Measurements from ENCODE around the gene ATP1A3.

The ATP1A3 gene

DNA sequence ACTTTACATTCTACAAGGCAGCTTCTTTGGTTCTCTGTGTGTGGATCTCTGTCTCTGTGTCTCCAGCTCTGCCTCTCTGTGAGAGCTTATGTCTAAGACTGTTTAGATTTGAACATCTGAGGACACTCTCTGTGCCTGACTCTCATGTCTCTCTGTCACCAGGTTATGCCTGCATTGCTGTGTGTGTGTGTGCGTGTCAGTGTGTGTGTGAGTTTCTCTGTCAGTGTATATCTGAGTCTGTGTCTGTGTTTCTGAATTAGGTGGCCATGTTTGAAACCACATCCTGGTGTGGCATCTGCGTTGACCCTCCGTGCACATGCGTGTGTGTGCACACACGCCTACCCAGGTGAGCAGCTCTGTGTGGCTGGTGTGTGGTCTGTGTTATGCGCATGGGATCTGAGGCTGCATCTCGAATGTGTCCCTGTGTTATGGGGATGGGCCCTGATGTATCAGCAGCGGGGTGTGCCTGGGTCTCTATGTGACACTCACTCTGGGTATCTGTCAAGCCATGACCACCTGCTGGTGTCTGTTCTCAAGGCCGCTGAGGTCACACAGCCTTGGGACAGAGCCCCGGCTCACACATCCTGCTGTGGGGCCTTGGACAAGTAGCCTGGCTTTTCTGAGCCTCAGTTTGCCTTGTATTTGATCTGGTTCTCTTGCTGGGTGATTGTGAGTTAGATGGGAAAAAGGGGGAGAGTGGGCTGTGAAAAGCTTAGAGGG lies 6.7 kb downstream of the ATP1A3 start:
- no peak for DNase-seq (ENCODE audit: low read depth, low spot score)

DNA sequence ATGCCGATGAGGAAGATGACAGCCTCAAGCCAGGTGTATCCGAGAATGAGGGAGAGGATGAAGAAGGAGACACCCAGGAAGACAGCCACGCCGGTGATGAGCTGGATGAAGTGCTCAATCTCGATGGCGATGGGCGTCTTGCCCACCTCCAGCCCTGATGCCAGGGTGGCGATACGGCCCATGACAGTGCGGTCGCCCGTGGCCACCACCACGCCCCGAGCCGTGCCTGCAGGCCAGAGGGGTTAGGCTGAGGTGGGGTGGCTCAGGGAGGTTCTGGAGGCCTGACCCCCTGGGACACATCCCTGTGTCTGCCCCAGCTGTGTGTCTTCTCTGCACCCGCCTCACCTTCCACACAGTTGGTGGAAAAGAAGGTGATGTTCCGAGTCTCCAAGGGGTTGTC lies 9.1 kb downstream of the ATP1A3 start:
- no peak for DNase-seq (ENCODE audit: low read depth, low spot score)

DNA sequence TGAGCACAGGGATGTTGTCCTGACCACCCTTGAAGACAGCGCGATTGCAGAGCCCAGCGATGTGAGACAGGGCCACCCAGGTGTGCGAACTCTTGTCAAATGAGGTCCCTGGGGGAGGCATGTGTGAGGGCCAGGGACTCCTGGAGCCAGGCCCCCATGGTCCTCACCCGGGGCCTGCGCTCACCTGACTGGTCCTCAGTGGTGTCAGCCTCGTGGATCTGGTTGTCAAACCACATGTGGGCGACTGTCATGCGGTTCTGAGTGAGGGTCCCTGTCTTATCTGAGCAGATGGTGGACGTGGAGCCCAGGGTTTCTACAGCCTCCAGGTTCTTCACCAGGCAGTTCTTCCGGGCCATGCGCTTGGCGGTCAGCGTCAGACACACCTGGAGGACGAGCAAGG lies 12.3 kb downstream of the ATP1A3 start:
- DNase-seq (ENCODE audit: low read depth, low spot score), result no peak

GRCh38 chr19:41978470-41978869 lies 15.6 kb downstream of the ATP1A3 start:
- no peak for DNase-seq (ENCODE audit: low read depth, low spot score)

DNA sequence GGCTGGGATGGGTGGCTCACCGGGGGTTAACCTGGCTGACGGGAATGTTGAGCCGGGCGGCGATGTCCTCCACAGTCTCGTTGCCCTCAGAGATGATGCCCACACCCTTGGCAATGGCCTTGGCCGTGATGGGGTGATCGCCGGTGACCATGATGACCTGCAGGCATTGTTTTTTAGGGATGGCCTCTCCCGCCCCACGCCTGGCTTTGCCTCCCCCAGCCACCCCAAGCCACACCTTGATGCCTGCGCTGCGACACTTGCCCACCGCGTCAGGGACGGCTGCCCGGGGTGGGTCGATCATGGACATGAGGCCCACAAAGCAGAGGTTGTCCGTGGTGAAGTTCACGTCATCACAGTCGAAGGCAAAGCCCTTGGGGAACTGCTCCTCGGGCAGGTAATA lies 16.1 kb downstream of the ATP1A3 start:
- DNase-seq (ENCODE audit: low read depth, low spot score), result no peak

DNA sequence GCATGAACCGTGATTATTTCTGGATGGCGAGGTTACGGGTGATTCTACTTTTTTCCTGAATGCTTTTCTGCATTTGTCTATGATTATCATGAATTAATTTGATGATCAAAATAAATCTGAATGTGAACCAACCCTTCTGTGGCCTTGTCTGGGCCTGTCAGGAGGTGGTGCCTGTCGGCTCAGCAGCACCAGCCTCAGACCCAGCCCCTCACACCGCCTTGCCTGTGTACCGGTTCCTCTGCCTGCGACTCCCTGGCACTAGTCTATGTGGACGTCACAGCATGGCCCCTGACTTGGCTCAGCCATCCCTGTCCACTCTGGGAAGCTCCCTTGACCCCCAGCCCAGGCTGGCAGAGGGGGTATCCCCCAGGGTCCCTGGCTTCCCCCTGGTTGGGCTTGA lies 19.4 kb downstream of the ATP1A3 start:
- no peak for DNase-seq (ENCODE audit: low read depth, low spot score)

DNA sequence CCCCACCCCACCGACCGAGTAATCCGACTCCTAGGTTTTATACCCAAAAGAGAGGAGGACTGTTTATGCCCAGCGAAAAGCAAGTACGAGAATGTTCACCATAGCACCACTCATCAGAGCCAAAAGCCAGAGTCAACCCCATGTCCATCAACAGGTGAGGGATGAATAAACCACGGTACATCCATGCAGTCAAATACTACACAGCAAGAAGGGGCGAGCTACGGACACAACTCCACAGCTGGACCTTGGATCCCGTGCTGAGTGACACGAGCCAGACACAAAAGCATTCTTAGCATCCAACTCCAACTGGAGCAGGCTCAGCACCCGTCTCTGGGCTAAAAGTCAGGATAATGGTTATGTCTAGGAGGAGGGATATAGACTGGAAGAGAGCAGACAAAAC lies 22.7 kb downstream of the ATP1A3 start:
- no peak for DNase-seq (ENCODE audit: low read depth, low spot score)

DNA sequence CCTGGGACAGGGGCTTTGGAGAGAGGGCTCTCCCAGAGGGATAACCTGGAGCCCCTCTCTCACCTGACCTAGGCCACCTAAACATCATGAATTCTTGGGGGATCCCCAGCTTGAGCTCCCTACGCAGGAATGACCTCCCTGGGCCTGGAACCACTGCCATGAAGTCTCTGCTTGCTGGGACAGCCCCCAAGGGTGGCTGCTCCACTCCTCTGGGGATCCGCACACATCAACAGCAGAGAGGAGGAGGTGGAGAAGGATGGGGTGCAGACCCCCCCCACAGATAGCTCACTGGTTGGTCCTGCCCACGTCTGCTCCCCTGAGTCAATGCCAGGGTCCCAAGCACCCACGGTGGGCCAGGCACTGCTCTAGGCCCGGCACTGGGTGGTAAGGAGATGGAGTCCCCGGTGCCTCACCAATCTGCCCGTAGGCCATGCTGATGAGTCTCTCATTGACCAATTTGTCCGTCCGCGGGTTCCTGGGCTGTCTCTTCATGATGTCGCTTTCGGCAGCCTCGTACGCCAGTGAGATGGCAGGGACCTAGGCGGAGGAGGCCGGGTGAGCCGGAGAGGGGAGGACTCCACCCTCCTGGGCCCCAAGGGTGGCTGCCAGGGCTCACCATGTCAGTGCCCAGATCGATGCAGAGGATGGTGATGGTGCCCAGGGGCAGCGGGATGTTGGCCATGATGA lies 24.1 kb downstream of the ATP1A3 start:
- DNase-seq (ENCODE audit: low read depth, low spot score), result no peak

DNA sequence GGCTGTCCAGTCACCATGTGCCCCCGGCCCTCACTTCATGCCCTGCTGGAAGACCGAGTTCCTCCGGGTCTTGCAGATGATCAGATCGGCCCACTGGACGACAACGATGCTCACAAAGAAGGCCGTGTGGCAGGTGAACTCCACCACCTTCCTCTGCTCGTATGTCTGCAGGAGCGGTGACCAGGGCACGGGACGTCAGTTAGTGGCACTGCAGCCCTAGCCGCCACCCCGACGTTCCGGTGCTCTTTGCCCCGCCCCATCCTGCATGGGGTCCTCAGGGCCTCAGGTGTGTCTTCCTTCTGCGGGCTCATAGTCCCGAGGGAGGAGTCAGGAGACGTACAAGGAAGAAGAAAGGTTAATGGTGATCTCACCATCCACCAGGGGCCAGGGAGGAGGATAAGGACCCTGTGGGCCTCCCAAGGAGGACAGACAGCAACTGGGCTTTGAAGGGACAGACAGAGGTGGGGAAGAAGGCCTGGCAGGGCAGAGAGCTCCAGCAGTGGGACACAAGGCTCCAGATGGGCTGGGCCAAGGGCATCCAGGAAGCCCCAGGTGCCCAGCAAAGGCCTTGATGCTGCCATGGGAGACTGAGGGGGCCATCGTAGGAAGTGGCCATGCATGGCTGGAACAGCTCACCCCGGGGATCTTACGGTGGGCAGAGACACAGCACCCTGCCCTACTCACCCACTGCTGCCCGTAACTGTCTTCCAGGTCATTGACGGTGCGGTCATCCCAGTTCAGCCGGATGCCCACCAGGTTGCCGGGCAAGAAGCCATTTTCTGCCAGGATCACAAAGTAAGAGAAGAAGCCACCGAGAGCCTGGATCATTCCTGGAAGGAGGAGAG lies 25.1 kb downstream of the ATP1A3 start:
- DNase-seq (ENCODE audit: low read depth, low spot score), result no peak

GRCh38 chr19:41967054-41967783 lies 26.8 kb downstream of the ATP1A3 start:
- DNase-seq (ENCODE audit: low read depth, low spot score), result no peak

DNA sequence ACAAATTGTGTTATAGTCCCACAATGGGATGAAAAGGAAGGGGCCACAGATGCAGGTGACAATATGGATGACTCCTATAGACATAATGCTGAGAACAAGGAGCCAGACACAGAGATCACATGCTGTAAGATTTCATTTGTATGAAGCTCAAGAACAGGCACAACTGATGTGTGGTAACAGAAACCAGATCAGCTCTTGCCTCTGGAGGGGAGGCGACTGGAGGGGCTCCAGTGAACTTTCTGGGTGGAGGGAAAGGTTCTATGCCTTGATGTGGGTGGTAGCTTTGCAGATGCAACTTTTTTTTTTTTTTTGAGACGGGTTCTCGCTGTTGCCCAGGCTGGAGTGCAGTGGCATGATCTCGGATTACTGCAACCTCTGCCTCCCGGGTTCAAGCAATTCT lies 28.9 kb downstream of the ATP1A3 start:
- DNase-seq (ENCODE audit: low read depth, low spot score), result no peak

DNA sequence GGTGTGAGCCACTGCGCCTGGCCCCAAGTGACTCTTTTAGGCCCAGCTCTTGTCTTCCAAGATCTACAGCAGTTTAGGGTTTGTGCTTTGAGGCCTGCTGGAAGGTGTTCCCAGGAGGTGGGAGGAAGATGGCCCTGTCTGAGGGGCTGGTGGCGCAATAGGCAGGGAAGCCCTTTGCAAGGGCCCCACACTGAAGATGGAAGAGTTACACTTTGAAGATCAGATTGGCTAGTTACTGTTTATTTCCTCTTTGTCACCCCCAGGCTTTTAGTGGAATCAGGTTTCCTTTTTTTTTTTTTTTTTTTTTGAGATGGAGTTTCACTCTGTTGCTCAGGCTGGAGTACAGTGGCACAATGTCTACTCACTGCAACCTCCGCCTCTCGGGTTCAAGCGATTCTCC lies 33.1 kb downstream of the ATP1A3 start:
- DNase-seq (ENCODE audit: low read depth, low spot score), result no peak

- DNase-seq (ENCODE audit: low read depth, low spot score), result peak; percentile 70
Measured at GRCh38 chr19:41959056-41960053, 34.7 kb downstream of the ATP1A3 start, which contains the start of gene RABAC1. TSS of gene RABAC1 (minus strand) at chr19:41959321. CDS start at chr19:41959292, 29 bp downstream.

- DNase-seq (ENCODE audit: low read depth, low spot score), result no peak
Measured at GRCh38 chr19:41958367-41959055, 35.5 kb downstream of the ATP1A3 start.

DNA sequence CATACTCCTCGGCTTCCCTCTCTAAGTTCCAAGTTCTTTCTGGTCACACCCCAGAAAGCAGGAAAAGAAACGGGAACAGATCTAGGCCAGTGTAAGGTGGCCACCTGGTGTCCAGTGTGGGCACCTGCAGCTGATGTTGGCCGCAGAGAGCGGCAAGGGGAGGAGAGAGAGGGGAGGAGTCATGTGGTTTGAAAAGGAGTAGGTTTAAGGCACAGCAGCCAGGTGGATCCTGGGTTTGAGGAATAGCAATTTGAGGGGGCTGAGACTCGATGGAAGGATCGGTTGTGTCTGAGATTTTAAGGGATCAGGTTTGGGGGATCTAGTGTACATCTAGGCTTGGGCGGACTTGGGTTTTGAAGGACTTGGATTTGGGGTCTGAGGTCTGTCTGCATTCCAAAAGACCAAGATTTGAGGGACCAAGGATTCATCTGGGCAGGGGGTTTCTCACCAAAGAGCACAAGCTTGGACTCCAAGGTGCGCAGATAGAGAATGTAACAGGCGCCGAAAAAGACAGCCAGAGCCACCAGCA lies 36.1 kb downstream of the ATP1A3 start:
- DNase-seq (ENCODE audit: low read depth, low spot score), result peak; percentile 57

DNA sequence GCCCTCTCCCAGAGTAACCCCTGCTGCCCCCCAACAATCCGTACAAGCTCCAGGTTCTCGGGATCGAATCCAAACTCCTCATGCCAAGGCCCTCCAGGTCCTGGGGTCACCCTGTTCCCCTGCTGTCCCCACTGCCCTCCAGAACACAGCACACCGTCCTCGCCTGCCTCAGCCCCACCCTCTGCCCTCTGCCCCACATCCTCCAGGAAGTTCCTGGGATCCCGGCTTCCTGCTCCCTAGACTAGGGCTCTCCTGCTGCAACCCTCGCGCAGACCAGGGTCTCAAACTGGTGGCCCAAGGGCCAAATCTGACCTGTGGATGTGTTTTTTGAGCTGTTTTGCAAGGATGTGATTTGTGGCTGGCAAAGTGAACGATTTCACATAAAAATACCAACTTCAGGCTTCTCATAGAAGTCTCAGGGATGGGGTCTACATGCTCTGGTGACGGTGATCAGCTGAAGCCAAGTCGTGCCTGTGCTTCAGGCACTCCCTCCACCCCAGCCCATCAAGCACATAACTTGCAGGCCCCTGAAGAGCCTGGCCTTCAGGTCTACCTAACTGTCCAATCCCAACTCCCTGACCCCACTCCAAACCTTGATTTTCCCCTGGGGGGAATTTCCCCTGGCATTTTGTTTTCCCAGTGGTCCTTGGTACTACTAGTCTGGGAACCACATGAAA lies 36.7 kb downstream of the ATP1A3 start:
- no peak for DNase-seq (ENCODE audit: low read depth, low spot score)

GRCh38 chr19:41956621-41957020 lies 37.4 kb downstream of the ATP1A3 start:
- DNase-seq (ENCODE audit: low read depth, low spot score), result no peak

DNA sequence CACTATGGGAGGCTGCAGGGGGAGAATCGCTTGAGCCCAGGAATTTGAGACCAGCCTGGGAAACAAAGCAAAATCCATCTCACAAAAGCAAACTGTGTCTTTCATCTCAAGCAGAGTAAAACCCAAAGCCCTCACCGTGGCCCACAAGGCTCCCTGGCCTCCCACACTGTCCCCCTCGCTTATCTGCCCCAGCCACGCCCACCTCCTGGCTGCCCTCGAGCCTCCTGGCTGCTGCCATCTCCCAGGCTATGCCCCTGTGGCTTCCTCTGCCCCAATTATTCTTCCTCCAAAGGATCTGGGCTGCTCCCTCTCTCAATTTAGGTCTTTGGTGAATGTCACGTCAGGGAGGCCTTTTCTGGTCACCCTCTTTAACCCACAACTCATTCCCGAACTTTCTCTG lies 38.5 kb downstream of the ATP1A3 start:
- DNase-seq (ENCODE audit: low read depth, low spot score), result no peak

DNA sequence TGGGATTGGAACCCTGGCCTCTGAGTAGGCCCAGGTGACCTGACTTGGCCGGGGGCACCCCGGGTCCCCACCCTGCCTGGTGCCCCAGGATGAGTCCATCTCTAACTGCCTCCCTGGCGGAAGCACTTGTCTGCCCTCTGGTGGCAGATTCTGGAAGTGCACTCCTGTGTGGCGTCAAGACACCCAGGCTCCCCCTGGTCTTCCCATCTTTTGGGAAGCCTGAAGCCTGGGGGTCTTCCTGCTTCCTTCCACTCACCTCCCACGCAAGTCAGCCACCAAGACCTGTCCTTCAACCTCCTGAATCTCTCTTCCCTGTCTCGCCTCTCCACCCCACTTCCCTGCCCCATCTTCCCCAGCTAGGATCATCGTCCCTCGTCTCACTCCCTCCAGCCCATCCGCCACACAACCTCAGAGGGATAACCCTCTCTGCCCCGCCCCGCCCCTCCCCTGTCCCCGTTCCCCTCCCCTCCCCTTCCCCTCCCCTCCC lies 42.3 kb downstream of the ATP1A3 start:
- DNase-seq (ENCODE audit: low read depth, low spot score), result no peak

Measured in smooth muscle cell of the brain vasculature (primary cell).